Ectodermal cell (in vitro differentiated cells): ENCODE results near the gene SPOCK2.
A peak's percentile ranks its signal among the peaks of the same experiment; 100 is the strongest.

Source experiments
- H3K27ac ChIP-seq: 2 replicates; pipeline ENCODE4 v1.7.0; 2013; ENCODE audit warnings: mild to moderate bottlenecking, low read depth, low read length; ENCODE audit not compliant: insufficient read depth, poor library complexity, severe bottlenecking
- H3K27me3 ChIP-seq: 2 replicates; pipeline ENCODE4 v1.7.0; 2013; ENCODE audit warnings: mild to moderate bottlenecking, low read length; ENCODE audit not compliant: insufficient read depth, control insufficient read depth, poor library complexity, severe bottlenecking
- H3K36me3 ChIP-seq: one replicate; pipeline ENCODE4 v1.7.0; 2013; ENCODE audit warnings: low read length; ENCODE audit not compliant: control insufficient read depth, insufficient read depth
- H3K4me1 ChIP-seq: one replicate; pipeline ENCODE4 v1.7.0; 2013; ENCODE audit warnings: low read length; ENCODE audit not compliant: control insufficient read depth, insufficient read depth
- H3K4me3 ChIP-seq: 2 replicates; pipeline ENCODE4 v1.7.0; 2013; ENCODE audit warnings: low read depth, low read length, control low read depth; ENCODE audit not compliant: insufficient read depth
- H3K9me3 ChIP-seq: 2 replicates; pipeline ENCODE4 v1.7.0; 2013; ENCODE audit warnings: mild to moderate bottlenecking, low read length, moderate library complexity; ENCODE audit not compliant: control insufficient read depth
- WGBS, 2 experiments: methylation state at CpG; one replicate each; pipeline ENCODE4 v1.1.7; 2013; ENCODE audit warnings: missing lambda C conversion rate in 2 of 2; 5-methylcytosine and 5-hydroxymethylcytosine counted together

SPOCK2 gene

DNA sequence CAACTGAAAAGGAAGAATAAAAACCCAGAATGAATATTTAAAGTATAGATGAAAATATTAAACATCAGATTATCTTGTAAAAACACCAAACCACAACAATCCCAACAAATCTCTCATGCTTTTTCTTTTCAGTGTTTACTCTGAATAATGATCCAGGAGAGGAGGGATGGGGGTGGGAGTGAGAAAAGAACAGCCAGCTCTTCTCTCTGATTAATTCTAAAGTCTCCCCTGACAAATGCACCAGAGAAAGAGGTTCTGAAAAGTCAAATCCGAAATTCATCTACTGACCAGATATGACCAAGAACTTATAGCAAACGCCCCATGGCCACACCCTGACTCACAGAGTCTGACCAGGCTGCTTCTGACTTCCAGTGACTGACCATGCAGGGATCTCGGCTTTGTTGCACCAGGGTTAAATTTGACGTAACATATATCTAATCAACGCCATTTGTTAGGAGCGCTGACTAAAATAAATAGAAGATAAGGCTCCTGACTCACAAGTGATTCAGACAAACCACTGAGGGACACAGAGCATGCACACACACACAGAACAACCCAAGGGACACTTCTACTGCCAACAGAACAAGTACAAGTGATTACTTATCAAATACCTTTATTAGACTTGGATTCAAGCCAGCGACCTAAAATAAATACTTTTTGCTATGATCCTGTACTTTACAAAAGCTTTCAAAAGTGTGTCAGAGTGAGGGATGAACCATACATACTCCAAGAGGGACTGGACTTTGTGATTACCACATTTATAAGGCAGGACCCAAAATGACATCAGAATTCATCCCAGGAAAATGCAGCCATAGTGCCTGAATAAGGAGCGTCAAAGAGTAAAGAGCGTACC lies 9.3 kb upstream of the SPOCK2 start:
- H3K27me3 ChIP-seq, result no peaks in the 10 kb centered on the region
- H3K36me3 ChIP-seq, result no peaks in the 10 kb centered on the region
- WGBS, 2 experiments, result 93 to 96% methylated on average over 9 of the region's 9 CpGs
- H3K4me3 ChIP-seq, result no peak overlapping the region
- peaks cover 9% of the 10 kb centered on the region for H3K4me1 ChIP-seq
- H3K27ac ChIP-seq, result no peak overlapping the region
- no peaks in the 10 kb centered on the region for H3K9me3 ChIP-seq

DNA sequence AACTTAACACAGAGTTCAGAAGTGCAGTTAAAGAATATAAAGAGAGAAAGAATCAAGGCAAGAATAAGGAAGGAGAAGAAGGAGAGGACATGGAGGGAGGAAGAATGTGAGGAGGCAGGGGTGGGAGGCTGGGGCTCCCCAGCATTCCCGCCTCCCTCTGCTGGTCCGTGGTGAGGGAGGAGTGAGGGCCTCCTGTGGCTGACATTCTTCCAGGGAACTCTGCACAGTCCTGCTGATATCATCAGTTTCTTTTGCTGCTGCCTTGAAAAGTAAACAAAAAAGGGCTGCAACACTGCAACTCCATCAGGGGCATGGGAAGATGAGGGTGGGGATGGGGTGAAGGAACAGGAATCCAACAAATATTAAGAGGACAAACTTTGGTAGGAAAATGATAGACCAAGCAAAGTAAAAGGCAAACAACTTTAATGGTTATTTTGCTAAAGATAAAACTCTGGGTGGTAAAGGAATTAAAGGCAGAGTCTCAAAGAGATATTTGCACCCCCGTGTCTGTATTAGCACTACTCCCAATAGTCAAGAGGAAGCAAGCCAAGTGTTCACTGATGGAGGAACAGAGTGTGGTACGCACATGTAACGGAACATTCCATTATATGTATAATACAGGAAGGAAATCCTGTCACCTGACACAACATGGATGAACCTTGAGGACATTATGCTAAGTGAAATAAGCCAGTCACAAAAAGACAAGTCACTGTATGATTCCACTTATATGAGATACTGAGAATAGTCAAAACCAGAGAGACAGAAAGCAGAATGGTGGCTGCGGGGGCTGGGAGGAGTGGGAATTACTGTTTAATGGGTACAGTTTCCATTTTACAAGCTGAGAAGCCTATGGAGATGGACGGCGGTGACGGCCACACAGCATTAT lies 8.0 kb upstream of the SPOCK2 start:
- Histone ChIP-seq H3K36me3 (no peaks in the 10 kb centered on the region), H3K4me1 (peaks cover 9% of the 10 kb centered on the region), H3K9me3 (no peaks in the 10 kb centered on the region), H3K27me3 (no peaks in the 10 kb centered on the region), H3K27ac (peak overlapping the region; percentile 16), H3K4me3 (no peak overlapping the region)
- WGBS, 2 experiments, result 85% methylated on average over 9 of the region's 9 CpGs

DNA sequence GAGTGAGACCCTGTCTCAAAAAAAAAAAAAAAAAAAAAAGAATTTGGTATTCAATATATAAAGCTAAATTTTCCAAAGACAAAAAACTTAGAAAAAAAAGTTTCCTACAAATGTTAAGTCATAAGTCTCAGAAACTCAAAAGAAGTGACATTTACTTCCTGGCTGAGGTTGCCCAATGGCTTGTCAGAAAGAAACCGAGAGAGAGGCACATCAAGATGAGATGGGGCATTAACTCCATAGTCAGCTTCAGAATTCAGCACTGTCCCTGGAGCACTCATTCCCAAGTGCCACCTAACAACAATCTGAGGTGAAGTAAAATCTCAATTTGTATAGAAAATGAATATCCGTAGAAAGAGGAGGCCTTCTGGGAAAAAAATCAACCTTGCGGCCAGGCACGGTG lies 6.8 kb upstream of the SPOCK2 start:
- no peaks in the 10 kb centered on the region for H3K9me3 ChIP-seq
- H3K27ac ChIP-seq, result no peak overlapping the region
- peaks cover 9% of the 10 kb centered on the region for H3K4me1 ChIP-seq
- H3K4me3 ChIP-seq, result no peak overlapping the region
- WGBS, 2 experiments, result 95 to 97% methylated on average over 4 of the region's 4 CpGs
- H3K27me3 ChIP-seq, result peaks cover 4% of the 10 kb centered on the region
- H3K36me3 ChIP-seq, result no peaks in the 10 kb centered on the region

DNA sequence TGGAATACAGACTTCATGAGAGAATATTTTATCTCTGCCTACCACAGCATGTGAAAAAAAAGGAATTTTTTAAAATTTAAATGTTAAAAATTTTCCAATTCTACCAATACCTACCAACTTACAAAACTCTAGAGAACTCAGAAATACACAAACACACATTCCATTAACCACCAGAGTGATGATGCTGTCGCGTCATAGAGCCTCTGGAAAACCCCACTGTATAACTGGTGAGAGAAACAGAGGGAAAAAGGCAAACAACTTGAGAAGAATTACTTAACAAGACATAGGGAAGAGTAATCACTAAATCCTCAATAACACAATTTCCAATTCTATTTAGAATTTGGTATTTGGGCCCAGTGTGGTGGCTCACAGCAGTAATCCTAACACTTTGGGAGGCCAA lies 6.2 kb upstream of the SPOCK2 start:
- Histone ChIP-seq H3K4me3 (no peak overlapping the region), H3K4me1 (peaks cover 9% of the 10 kb centered on the region), H3K27ac (no peak overlapping the region), H3K27me3 (peaks cover 10% of the 10 kb centered on the region), H3K9me3 (no peaks in the 10 kb centered on the region), H3K36me3 (no peaks in the 10 kb centered on the region)
- WGBS, 2 experiments, result 94 to 100% methylated on average over 2 of the region's 2 CpGs

DNA sequence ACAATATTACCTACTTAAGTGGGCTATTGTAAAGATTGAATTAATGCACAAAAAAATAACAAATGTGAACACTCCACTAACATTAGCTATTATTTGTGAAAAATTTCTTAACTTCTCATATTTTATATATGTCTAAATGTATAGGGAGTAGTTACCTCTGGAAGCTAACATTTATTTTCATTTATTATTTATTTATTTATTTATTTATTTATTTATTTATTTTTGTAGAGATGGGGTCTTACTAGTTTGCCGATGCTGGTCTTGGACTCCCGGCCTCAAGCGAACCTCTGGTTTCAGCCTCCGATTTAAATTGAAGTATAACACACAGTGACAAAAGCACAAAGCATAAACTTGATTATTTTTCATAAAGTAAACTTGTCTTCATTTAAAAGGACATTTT lies 5.1 kb upstream of the SPOCK2 start:
- no peak overlapping the region for H3K4me3 ChIP-seq
- H3K36me3 ChIP-seq, result no peaks in the 10 kb centered on the region
- H3K4me1 ChIP-seq, result peaks cover 14% of the 10 kb centered on the region
- 70% methylated on average over 4 of the region's 4 CpGs; no CpG with 5 or more reads in 1 of the 2 experiments for WGBS, 2 experiments
- no peaks in the 10 kb centered on the region for H3K9me3 ChIP-seq
- peaks cover 22% of the 10 kb centered on the region for H3K27me3 ChIP-seq
- H3K27ac ChIP-seq, result no peak overlapping the region

DNA sequence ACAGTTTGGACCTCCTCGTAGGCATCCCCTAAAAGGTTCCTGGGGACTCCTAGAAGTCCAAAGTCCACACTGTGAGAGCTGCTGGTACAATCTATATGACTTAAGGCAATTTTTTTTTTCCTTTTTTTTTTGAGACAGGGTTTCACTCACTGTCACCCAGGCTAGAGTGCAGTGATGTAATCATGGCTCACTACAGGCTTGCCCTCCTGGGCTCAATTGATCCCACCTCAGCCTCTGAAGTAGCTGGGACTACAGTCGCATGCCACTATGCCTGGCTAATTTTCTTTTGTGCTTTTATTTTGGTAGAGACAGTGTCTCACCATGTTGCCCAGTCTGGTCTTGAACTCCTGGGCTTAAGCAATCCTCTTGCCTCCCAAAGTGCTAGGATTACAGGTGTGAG lies 4.6 kb upstream of the SPOCK2 start:
- H3K4me3 ChIP-seq, result no peak overlapping the region
- 88 to 91% methylated on average over 2 of the region's 2 CpGs for WGBS, 2 experiments
- no peaks in the 10 kb centered on the region for H3K36me3 ChIP-seq
- H3K27me3 ChIP-seq, result peaks cover 26% of the 10 kb centered on the region
- no peak overlapping the region for H3K27ac ChIP-seq
- H3K4me1 ChIP-seq, result peaks cover 15% of the 10 kb centered on the region
- no peaks in the 10 kb centered on the region for H3K9me3 ChIP-seq

DNA sequence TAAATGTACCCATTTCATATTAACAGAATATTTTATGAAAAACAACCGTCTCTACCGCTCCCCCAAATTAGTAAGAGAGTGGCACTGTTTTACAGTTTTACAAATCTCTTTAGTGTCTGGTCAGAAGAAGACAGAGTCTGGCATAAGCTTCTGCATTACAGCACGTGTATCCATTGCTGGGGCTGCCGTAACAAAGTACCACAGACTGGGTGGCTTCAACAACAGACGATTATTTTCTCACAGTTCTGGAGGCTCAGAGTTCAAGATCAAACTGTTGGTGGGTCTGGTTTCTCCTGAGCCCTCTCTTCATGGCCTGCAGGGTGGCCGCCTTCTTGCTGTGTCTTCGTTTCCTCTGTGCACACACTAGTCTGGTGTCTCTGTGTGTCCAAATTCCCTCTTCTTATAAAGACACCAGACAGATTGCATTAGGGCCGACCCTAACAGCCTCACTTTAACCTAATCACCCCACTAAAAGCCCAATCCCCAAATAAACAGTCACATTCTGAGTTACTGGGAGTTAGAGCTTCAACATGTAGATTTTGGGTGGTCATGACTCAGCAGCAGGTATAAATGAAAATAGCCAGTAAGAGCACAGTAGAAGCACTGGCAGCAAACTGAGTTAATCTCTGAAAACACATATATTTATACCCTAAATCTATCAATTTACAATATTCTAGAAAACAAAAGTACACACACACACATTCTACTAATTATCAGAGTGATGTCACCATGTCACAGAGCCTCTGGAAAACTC lies 4.0 kb upstream of the SPOCK2 start:
- H3K36me3 ChIP-seq, result no peaks in the 10 kb centered on the region
- 94% methylated on average over 8 of the region's 8 CpGs for WGBS, 2 experiments
- H3K27me3 ChIP-seq, result peaks cover 33% of the 10 kb centered on the region
- H3K9me3 ChIP-seq, result no peaks in the 10 kb centered on the region
- no peak overlapping the region for H3K27ac ChIP-seq
- no peak overlapping the region for H3K4me3 ChIP-seq
- peaks cover 15% of the 10 kb centered on the region for H3K4me1 ChIP-seq

DNA sequence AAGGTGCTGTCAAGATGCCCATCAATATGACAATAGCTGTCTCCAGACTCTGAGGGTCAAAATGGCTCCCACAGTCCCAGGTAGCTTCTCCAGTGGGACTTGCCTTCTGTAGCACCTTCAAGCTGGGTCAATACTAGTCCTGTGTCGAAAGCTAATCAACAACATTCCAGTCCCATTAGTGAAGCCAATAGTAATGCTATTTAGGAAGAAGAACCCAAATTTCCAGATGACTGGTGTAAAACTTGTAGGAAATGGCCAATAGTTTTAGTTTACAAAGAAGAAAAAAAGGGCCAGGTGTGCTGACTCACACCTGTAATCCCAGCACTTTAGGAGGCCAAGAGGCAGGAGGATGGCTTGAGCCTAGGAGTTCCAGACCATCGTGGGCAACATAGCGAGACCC lies 2.0 kb upstream of the SPOCK2 start:
- Histone ChIP-seq H3K27me3 (peaks cover 53% of the 10 kb centered on the region), H3K9me3 (no peaks in the 10 kb centered on the region), H3K27ac (no peak overlapping the region), H3K4me3 (no peak overlapping the region), H3K36me3 (no peaks in the 10 kb centered on the region), H3K4me1 (peaks cover 17% of the 10 kb centered on the region)
- 87 to 94% methylated on average over 3 of the region's 3 CpGs for WGBS, 2 experiments

DNA sequence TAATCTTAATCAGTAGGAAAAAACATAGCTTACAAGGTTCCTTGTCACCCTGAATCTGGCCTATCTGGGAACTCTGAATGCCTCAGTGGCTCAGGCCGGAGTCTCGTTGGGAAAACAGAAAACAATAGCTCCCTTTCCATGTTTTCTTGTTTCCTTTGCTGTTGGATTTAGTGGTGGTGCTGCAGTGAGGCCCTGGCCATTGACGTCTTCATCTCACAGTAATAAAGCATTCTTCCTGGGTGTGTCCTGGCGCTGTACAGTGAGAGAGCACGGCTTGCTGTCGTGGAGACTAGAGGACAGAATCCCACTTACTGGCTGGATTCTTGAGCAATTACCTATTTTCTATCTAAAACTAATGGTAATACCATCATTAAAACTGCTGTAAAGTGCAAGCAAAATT lies 1.3 kb upstream of the SPOCK2 start:
- Histone ChIP-seq H3K36me3 (no peaks in the 10 kb centered on the region), H3K4me1 (peaks cover 17% of the 10 kb centered on the region), H3K4me3 (no peak overlapping the region), H3K27ac (no peak overlapping the region), H3K9me3 (no peaks in the 10 kb centered on the region), H3K27me3 (peaks cover 60% of the 10 kb centered on the region)
- WGBS, 2 experiments, result 61 to 67% methylated on average over 6 of the region's 6 CpGs
